Dendritic cell treated with granulocyte-macrophage colony-stimulating factor and Interleukin-4, amounts not matched to agents 40 ng/mL and 50 ng/mL, for 4 days (primary cell): ENCODE results near the gene GATAD2B.
"Not testable (repeated sequence)": the region's sequence is repeated elsewhere in the genome, so short reads cannot be mapped to it uniquely, and the experiment has no call there.

Experiments used
- H3K27ac Mint-ChIP-seq: one replicate; pipeline ENCODE4 v1.8.0; 2022; ENCODE audit warnings: mild to moderate bottlenecking, mixed read lengths
- H3K27me3 Mint-ChIP-seq: one replicate; pipeline ENCODE4 v1.8.0; 2022; ENCODE audit warnings: mild to moderate bottlenecking, mixed read lengths
- H3K36me3 Mint-ChIP-seq: one replicate; pipeline ENCODE4 v1.8.0; 2022; ENCODE audit warnings: low read depth, mixed read lengths
- H3K4me1 Mint-ChIP-seq: one replicate; pipeline ENCODE4 v1.8.0; 2022; ENCODE audit warnings: low read depth, mixed read lengths
- H3K4me3 Mint-ChIP-seq: one replicate; pipeline ENCODE4 v1.8.0; 2022; ENCODE audit warnings: mild to moderate bottlenecking, moderate library complexity, mixed read lengths
- H3K9me3 Mint-ChIP-seq: one replicate; pipeline ENCODE4 v1.8.0; 2022; ENCODE audit warnings: mixed read lengths
- intact Hi-C: fragments of 100-400 bp; cut with micrococcal nuclease; formaldehyde crosslinking; loops from one replicate; pipeline ENCODE4 v1.15.0; 2022

GATAD2B gene

DNA sequence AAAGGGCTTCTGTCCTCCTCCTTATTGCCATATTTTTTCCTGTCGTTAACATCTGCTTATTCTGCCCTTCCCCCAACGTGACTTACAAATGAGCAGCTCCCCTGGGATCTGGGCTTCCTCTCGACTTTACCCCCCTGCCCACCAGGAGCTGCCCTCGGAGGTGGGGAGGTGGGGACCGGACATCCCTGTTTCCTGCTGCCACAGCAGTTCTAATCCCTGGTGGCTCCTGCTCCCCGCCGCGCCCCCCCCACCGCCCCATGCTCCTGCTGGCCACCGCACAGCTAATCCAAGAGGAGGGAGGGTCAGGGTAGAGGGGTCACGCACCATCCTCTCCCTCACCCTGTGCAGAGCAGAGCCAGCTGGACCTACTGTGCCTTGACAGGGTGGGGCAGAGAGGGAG, 152.0 kb downstream of the GATAD2B start:
- Mint-ChIP-seq H3K4me3 (peak overlapping the region; percentile 59), H3K27ac (peak overlapping the region; percentile 83), H3K4me1 (peaks cover 83% of the 10 kb centered on the region), H3K9me3 (no peaks in the 10 kb centered on the region), H3K27me3 (no peaks in the 10 kb centered on the region), H3K36me3 (peaks cover 81% of the 10 kb centered on the region)
- intact Hi-C loops: no loop called here

- H3K4me3 Mint-ChIP-seq: peak overlapping the region; percentile 21
- intact Hi-C loops: no loop called here
- peaks cover 73% of the 10 kb centered on the region for H3K4me1 Mint-ChIP-seq
- no peaks in the 10 kb centered on the region for H3K9me3 Mint-ChIP-seq
- H3K36me3 Mint-ChIP-seq: peaks cover 91% of the 10 kb centered on the region
- no peaks in the 10 kb centered on the region for H3K27me3 Mint-ChIP-seq
- H3K27ac Mint-ChIP-seq: peak overlapping the region; percentile 83
Observed at GRCh38 chr1:153769221-153769620, 153.6 kb downstream of the GATAD2B start.

GRCh38 chr1:153768316-153769181, 154.2 kb downstream of the GATAD2B start:
- Mint-ChIP-seq H3K4me3 (no peak overlapping the region), H3K4me1 (peaks cover 66% of the 10 kb centered on the region), H3K9me3 (no peaks in the 10 kb centered on the region), H3K27me3 (no peaks in the 10 kb centered on the region), H3K36me3 (peaks cover 97% of the 10 kb centered on the region), H3K27ac (peak overlapping the region; percentile 83)
- intact Hi-C loops: no loop called here

GRCh38 chr1:153767519-153767918, 155.3 kb downstream of the GATAD2B start:
- Mint-ChIP-seq H3K36me3 (peaks cover 99% of the 10 kb centered on the region), H3K4me1 (peaks cover 56% of the 10 kb centered on the region), H3K27me3 (no peaks in the 10 kb centered on the region), H3K4me3 (no peak overlapping the region), H3K27ac (peak overlapping the region; percentile 83), H3K9me3 (no peaks in the 10 kb centered on the region)
- intact Hi-C loops: no loop called here

- H3K9me3 Mint-ChIP-seq, intact Hi-C loops, H3K4me3 Mint-ChIP-seq, H3K27me3 Mint-ChIP-seq, H3K27ac Mint-ChIP-seq: not testable (repeated sequence)
- peaks cover 99% of the 10 kb centered on the region for H3K36me3 Mint-ChIP-seq
- peaks cover 48% of the 10 kb centered on the region for H3K4me1 Mint-ChIP-seq
Observed at GRCh38 chr1:153766663-153767062, 156.1 kb downstream of the GATAD2B start.

GRCh38 chr1:153764310-153764709, 158.5 kb downstream of the GATAD2B start:
- Mint-ChIP-seq H3K27me3 (no peaks in the 10 kb centered on the region), H3K27ac (no peak overlapping the region)

DNA sequence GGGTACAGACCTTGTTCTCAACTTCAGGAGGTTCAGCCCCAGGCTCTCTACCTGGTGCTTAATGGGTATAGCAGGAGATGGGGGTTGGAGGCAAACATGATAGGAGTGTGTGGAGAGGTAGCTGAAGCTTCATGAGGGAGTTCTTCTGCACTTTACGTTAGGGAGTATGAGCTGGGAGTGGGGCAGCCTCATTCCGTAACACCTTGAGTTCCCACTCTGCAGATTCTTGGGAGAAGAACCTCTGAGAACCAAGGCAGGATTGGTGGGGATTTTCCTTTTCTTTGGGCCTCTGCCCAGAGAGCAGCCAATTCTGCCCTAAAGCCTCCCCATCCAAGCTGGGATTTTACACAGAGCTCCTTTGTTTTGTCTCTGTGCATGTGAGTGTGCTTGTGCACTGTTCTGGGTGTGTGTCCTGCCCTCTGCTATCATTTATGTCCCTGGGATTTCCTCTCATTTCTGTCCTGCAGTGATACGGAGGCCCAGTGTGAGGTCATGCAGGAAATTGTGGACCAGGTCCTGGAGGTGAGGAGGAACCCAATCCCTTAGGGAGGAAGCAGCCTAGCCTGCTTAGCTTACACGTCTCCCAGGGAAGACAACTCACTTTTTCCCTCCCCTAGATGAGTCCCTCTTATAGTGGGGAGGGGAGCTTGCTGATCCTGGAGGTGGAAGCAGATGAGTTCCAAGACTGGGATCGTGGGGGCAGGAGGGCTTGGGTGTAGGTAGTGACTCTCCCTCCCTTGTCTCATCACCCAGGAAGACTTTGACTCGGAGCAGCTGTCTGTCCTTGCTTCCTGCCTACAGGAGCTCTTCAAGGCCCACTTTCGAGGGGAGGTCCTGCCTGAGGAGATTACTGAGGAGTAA, 159.2 kb downstream of the GATAD2B start:
- H3K27me3 Mint-ChIP-seq: no peaks in the 10 kb centered on the region
- H3K9me3 Mint-ChIP-seq: no peaks in the 10 kb centered on the region
- intact Hi-C loops: no loop called here
- peaks cover 99% of the 10 kb centered on the region for H3K36me3 Mint-ChIP-seq
- peaks cover 17% of the 10 kb centered on the region for H3K4me1 Mint-ChIP-seq
- H3K4me3 Mint-ChIP-seq: no peak overlapping the region
- H3K27ac Mint-ChIP-seq: no peak overlapping the region

More at GRCh38 chr1:153764310-153764709, 158.5 kb downstream of the GATAD2B start:
- Mint-ChIP-seq H3K36me3 (peaks cover 99% of the 10 kb centered on the region), H3K4me1 (peaks cover 24% of the 10 kb centered on the region), H3K9me3 (no peaks in the 10 kb centered on the region), H3K4me3 (no peak overlapping the region)
- intact Hi-C loops: no loop called here

DNA sequence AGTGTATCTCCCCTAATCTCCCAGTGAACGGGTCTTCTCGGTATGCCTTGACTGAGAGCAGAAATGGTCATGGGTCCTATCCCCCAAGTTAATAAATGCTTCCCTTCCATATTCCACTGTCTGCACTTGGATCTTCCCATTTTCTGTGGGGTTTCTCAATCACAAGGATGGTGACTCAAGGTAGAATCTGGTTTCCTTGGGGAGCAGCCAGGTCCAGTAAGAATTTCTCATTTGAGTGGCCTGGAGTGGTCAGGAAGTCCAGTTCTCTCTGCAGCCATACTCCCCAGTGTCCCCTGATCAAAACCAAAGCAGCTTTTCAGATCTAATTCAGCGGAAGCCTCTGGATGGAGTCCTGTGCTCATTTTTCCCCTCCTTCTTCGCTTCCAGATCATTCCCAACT, 162.3 kb downstream of the GATAD2B start:
- H3K4me3 Mint-ChIP-seq: no peak overlapping the region
- no peaks in the 10 kb centered on the region for H3K27me3 Mint-ChIP-seq
- intact Hi-C loops: no loop called here
- H3K9me3 Mint-ChIP-seq: no peaks in the 10 kb centered on the region
- peaks cover 99% of the 10 kb centered on the region for H3K36me3 Mint-ChIP-seq
- H3K4me1 Mint-ChIP-seq: no peaks in the 10 kb centered on the region
- H3K27ac Mint-ChIP-seq: no peak overlapping the region
